ENCODE data around the gene IPCEF1.

DNA sequence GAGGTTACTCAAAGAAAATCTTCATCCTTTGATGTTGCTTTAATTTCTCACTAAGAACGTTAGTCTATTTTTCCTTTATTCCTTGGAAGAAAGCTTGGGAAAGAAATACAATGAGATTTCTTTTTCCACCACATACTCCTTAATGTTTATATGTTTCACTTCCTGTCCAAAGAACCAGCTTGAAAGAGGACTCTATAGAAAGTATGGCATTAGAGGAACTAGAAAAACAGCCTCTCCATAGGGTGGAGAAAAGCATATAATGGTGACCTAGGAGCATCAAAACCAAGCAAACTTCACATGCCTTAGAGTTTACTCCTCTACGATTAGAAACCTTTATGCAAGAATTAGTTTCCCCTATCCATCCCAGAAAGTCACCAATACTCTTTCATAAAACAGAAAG lies 186.5 kb downstream of the IPCEF1 start:
- TF ChIP-seq CHD4 (IDR thresholded peaks at IDR 0.05; ENCODE audit: borderline replicate concordance) (no peak), MYC (IDR thresholded peaks at IDR 0.05; ENCODE audit: borderline replicate concordance, low read length) (no peak), SMC3 (IDR thresholded peaks at IDR 0.05) (no peak), ZNF302 (CRISPR knock-in tag; IDR thresholded peaks at IDR 0.05) (no peak), FOSL2 (IDR thresholded peaks at IDR 0.05) (no peak), FOSL2 (CRISPR knock-in tag; IDR thresholded peaks at IDR 0.05) (no peak), ZFP36 (IDR thresholded peaks at IDR 0.05; ENCODE audit: borderline replicate concordance, partially characterized antibody) (no peak), POLR2A (IDR thresholded peaks at IDR 0.05; ENCODE audit: low read length) (no peak)
- TF ChIP-seq, protein P1, sequence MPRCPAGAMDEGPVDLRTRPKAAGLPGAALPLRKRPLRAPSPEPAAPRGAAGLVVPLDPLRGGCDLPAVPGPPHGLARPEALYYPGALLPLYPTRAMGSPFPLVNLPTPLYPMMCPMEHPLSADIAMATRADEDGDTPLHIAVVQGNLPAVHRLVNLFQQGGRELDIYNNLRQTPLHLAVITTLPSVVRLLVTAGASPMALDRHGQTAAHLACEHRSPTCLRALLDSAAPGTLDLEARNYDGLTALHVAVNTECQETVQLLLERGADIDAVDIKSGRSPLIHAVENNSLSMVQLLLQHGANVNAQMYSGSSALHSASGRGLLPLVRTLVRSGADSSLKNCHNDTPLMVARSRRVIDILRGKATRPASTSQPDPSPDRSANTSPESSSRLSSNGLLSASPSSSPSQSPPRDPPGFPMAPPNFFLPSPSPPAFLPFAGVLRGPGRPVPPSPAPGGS (IDR thresholded peaks at IDR 0.05): no peak
- TF ChIP-seq, protein P2, sequence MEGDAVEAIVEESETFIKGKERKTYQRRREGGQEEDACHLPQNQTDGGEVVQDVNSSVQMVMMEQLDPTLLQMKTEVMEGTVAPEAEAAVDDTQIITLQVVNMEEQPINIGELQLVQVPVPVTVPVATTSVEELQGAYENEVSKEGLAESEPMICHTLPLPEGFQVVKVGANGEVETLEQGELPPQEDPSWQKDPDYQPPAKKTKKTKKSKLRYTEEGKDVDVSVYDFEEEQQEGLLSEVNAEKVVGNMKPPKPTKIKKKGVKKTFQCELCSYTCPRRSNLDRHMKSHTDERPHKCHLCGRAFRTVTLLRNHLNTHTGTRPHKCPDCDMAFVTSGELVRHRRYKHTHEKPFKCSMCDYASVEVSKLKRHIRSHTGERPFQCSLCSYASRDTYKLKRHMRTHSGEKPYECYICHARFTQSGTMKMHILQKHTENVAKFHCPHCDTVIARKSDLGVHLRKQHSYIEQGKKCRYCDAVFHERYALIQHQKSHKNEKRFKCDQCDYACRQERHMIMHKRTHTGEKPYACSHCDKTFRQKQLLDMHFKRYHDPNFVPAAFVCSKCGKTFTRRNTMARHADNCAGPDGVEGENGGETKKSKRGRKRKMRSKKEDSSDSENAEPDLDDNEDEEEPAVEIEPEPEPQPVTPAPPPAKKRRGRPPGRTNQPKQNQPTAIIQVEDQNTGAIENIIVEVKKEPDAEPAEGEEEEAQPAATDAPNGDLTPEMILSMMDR (IDR thresholded peaks at IDR 0.05): no peak
- TF ChIP-seq, protein P3, sequence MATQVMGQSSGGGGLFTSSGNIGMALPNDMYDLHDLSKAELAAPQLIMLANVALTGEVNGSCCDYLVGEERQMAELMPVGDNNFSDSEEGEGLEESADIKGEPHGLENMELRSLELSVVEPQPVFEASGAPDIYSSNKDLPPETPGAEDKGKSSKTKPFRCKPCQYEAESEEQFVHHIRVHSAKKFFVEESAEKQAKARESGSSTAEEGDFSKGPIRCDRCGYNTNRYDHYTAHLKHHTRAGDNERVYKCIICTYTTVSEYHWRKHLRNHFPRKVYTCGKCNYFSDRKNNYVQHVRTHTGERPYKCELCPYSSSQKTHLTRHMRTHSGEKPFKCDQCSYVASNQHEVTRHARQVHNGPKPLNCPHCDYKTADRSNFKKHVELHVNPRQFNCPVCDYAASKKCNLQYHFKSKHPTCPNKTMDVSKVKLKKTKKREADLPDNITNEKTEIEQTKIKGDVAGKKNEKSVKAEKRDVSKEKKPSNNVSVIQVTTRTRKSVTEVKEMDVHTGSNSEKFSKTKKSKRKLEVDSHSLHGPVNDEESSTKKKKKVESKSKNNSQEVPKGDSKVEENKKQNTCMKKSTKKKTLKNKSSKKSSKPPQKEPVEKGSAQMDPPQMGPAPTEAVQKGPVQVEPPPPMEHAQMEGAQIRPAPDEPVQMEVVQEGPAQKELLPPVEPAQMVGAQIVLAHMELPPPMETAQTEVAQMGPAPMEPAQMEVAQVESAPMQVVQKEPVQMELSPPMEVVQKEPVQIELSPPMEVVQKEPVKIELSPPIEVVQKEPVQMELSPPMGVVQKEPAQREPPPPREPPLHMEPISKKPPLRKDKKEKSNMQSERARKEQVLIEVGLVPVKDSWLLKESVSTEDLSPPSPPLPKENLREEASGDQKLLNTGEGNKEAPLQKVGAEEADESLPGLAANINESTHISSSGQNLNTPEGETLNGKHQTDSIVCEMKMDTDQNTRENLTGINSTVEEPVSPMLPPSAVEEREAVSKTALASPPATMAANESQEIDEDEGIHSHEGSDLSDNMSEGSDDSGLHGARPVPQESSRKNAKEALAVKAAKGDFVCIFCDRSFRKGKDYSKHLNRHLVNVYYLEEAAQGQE (IDR thresholded peaks at IDR 0.05): no peak
- TF ChIP-seq, protein P4, sequence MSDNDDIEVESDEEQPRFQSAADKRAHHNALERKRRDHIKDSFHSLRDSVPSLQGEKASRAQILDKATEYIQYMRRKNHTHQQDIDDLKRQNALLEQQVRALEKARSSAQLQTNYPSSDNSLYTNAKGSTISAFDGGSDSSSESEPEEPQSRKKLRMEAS (IDR thresholded peaks at IDR 0.05): no peak
